ENCODE measurements around the gene GADL1.

GRCh38 chr3:30766522-30766921 is 127.9 kb downstream of the GADL1 start:
- TF ChIP-seq ESRRG (CRISPR knock-in tag; IDR thresholded peaks at IDR 0.05) = no peak
- TF ChIP-seq OSR1 (CRISPR knock-in tag; IDR thresholded peaks at IDR 0.05) = no peak
- no peak for TF ChIP-seq CREB5 (CRISPR knock-in tag; IDR thresholded peaks at IDR 0.05; ENCODE audit: low read depth)
- no peak for TF ChIP-seq RARB (CRISPR knock-in tag; IDR thresholded peaks at IDR 0.05)

Measured in SK-N-SH treated with all-trans-retinoic acid at 6 μM for 48 hours (cell line).